T-cell (primary cell): ENCODE results near the gene SLC26A11. TPM values are rescaled to one million over a fixed set of nuclear protein-coding genes. Genes with fewer than 3 reads are reported as not detected.

Source experiments
- ATAC-seq, 4 experiments: fragments of 200-7000 bp in 3 of 4; fragments of 150-1000 bp in 1 of 4; cut with Tn5 transposase; replicated peaks in 1 of 4; 1 replicate in 3 of 4; 2 replicates in 1 of 4; pipeline ENCODE4 v1.10.0; 2021; ENCODE audit warnings: moderate library complexity in 3 of 4, mild to moderate bottlenecking in 2 of 4, moderate number of reproducible peaks in 1 of 4
- CTCF ChIA-PET, 2 donors: fragments of 300-600 bp; sonication (Branson Sonifier 250); formaldehyde crosslinking; loops; one replicate each; lab custom pipeline; 2022; ENCODE audit warnings: antibody characterized with exemption in 2 of 2; lab: Charles Lee
- POLR2A ChIA-PET, 2 donors: fragments of 300-600 bp; sonication (Branson Sonifier 250); formaldehyde crosslinking; loops; one replicate each; lab custom pipeline; 2022; ENCODE audit warnings: antibody characterized with exemption in 2 of 2; lab: Charles Lee
- DNase-seq, 35 experiments: peaks; one replicate each; pipeline versions ENCODE4 v3.0.0 to v3.0.0-alpha.2; 2013 to 2023
- H3K27ac ChIP-seq: one replicate; pipeline ENCODE4 v1.5.1; 2013; ENCODE audit warnings: low read length
- H3K27me3 ChIP-seq, 2 experiments: replicated peaks in 1 of 2; 1 replicate in 1 of 2; 2 replicates in 1 of 2; pipeline versions ENCODE4 v1.6.1 to v1.7.0; 2013; ENCODE audit warnings: low read length in 1 of 2, mixed read lengths in 1 of 2; ENCODE audit not compliant: control insufficient read depth in 2 of 2, insufficient read depth in 2 of 2; ENCODE audit errors: extremely low read depth in 1 of 2
- H3K36me3 ChIP-seq, 2 donors: 1 replicate in 1 of 2; 2 replicates in 1 of 2; pipeline versions ENCODE4 v1.6.1 to v1.7.0; 2013; ENCODE audit warnings: low read length in 1 of 2; ENCODE audit not compliant: control insufficient read depth in 2 of 2, insufficient read depth in 1 of 2; ENCODE audit errors: extremely low read depth in 1 of 2
- H3K4me1 ChIP-seq, 2 experiments: 1 replicate in 1 of 2; 2 replicates in 1 of 2; pipeline versions ENCODE4 v1.6.1 to v1.7.0; 2013; ENCODE audit warnings: low read length in 2 of 2, mixed read lengths in 1 of 2; ENCODE audit not compliant: insufficient read depth in 2 of 2, control insufficient read depth in 1 of 2; ENCODE audit errors: extremely low read depth in 1 of 2
- H3K4me3 ChIP-seq, 2 donors: 1 replicate in 1 of 2; 2 replicates in 1 of 2; pipeline versions ENCODE4 v1.5.1 to v1.7.0; 2013; ENCODE audit warnings: mild to moderate bottlenecking in 2 of 2, low read length in 1 of 2, moderate library complexity in 1 of 2; ENCODE audit not compliant: control insufficient read depth in 1 of 2; ENCODE audit errors: extremely low read depth in 1 of 2
- H3K9me3 ChIP-seq: 2 replicates; pipeline ENCODE4 v1.7.0; 2013
- H3K27ac Mint-ChIP-seq, 2 donors: one replicate each; pipeline ENCODE4 v1.8.0; 2020 to 2021; ENCODE audit warnings: mild to moderate bottlenecking in 2 of 2, mixed read lengths in 2 of 2
- H3K27me3 Mint-ChIP-seq, 2 donors: one replicate each; pipeline ENCODE4 v1.8.0; 2021 to 2022; ENCODE audit warnings: mixed read lengths in 2 of 2
- H3K36me3 Mint-ChIP-seq: one replicate; pipeline ENCODE4 v1.8.0; 2021; ENCODE audit warnings: mixed read lengths
- H3K4me1 Mint-ChIP-seq, 3 donors: one replicate each; pipeline ENCODE4 v1.8.0; 2020 to 2022; ENCODE audit warnings: mixed read lengths in 3 of 3, mild to moderate bottlenecking in 1 of 3
- H3K4me3 Mint-ChIP-seq, 3 donors: one replicate each; pipeline ENCODE4 v1.8.0; 2020 to 2022; ENCODE audit warnings: mild to moderate bottlenecking in 3 of 3, mixed read lengths in 3 of 3, moderate library complexity in 3 of 3
- H3K9me3 Mint-ChIP-seq, 3 donors: one replicate each; pipeline ENCODE4 v1.8.0; 2020 to 2022; ENCODE audit warnings: mixed read lengths in 3 of 3
- WGBS: methylation state at CpG from one replicate; pipeline ENCODE4 v1.1.5; 2013; ENCODE audit warnings: missing lambda C conversion rate; ENCODE audit not compliant: insufficient coverage; 5-methylcytosine and 5-hydroxymethylcytosine counted together
- total RNA-seq, 35 experiments: library from RNA in 6 of 35; stranded (reverse) in 6 of 35; fragments of 120-200 nt in 1 of 35; gene quantifications; one replicate each; pipeline versions ENCODE4 v1.2.1 to v1.2.4 and lab custom pipeline; 2013 to 2026

SLC26A11 gene
- total RNA-seq, 5 donors from 2014 or later (not counting 1 experiment from before 2014, with no cell fraction given) = 45.9 to 123 (median 112) TPM

- Mint-ChIP-seq H3K36me3 (peaks cover 16% of the 10 kb centered on the region), H3K9me3 (no peaks in the 10 kb centered on the region), H3K4me1 (peaks cover 0 to under 1% (median under 1%) of the 10 kb centered on the region in 3 donors), H3K4me3 (no peak overlapping the region), H3K27me3 (no peaks in the 10 kb centered on the region), H3K27ac (no peak overlapping the region)
- CTCF ChIA-PET = no interaction called here
- peaks cover 7 to 21% of the 10 kb centered on the region in 2 donors for H3K36me3 ChIP-seq
- POLR2A ChIA-PET = no interaction called here
- ATAC-seq (no peak), DNase-seq (no peak)
- no peaks in the 10 kb centered on the region for H3K9me3 ChIP-seq
- H3K27ac ChIP-seq = no peak overlapping the region
- no peaks in the 10 kb centered on the region for H3K27me3 ChIP-seq
- H3K4me1 ChIP-seq = no peaks in the 10 kb centered on the region
- no peak overlapping the region for H3K4me3 ChIP-seq
- WGBS = 80% methylated on average over 1 of the region's 8 CpGs
These were observed 26.5 kb downstream of the SLC26A11 start for GRCh38 chr17:80246726-80247125.

GRCh38 chr17:80247561-80247960 is 27.3 kb downstream of the SLC26A11 start:
- no peaks in the 10 kb centered on the region for H3K27me3 ChIP-seq
- peaks cover 7 to 19% of the 10 kb centered on the region in 2 donors for H3K36me3 ChIP-seq
- Mint-ChIP-seq H3K4me1 (peaks cover 0 to 8% (median 6%) of the 10 kb centered on the region in 3 donors), H3K27ac (no peak overlapping the region), H3K4me3 (no peak overlapping the region), H3K36me3 (peaks cover 14% of the 10 kb centered on the region), H3K9me3 (no peaks in the 10 kb centered on the region), H3K27me3 (no peaks in the 10 kb centered on the region)
- no peak for ATAC-seq
- POLR2A ChIA-PET = interaction anchor here in 1 of 2 donors (0.6 kb wide), 1 partner anchor 99 kb away, joined by 4 read pairs; no protein-coding TSS in a partner anchor
- no peak for DNase-seq
- H3K4me3 ChIP-seq = no peak overlapping the region
- H3K9me3 ChIP-seq = no peaks in the 10 kb centered on the region
- WGBS = 96% methylated on average over 13 of the region's 17 CpGs
- H3K27ac ChIP-seq = no peak overlapping the region
- peaks cover 0 to under 1% of the 10 kb centered on the region in 2 experiments for H3K4me1 ChIP-seq
- CTCF ChIA-PET = no interaction called here

- 92% methylated on average over 10 of the region's 23 CpGs for WGBS
- POLR2A ChIA-PET = interaction anchor here in 1 of 2 donors (0.6 kb wide), 1 partner anchor 100 kb away, joined by 4 read pairs; no protein-coding TSS in a partner anchor
- H3K4me3 Mint-ChIP-seq = no peak overlapping the region
These were observed 28.0 kb downstream of the SLC26A11 start for GRCh38 chr17:80248001-80248893.

DNA sequence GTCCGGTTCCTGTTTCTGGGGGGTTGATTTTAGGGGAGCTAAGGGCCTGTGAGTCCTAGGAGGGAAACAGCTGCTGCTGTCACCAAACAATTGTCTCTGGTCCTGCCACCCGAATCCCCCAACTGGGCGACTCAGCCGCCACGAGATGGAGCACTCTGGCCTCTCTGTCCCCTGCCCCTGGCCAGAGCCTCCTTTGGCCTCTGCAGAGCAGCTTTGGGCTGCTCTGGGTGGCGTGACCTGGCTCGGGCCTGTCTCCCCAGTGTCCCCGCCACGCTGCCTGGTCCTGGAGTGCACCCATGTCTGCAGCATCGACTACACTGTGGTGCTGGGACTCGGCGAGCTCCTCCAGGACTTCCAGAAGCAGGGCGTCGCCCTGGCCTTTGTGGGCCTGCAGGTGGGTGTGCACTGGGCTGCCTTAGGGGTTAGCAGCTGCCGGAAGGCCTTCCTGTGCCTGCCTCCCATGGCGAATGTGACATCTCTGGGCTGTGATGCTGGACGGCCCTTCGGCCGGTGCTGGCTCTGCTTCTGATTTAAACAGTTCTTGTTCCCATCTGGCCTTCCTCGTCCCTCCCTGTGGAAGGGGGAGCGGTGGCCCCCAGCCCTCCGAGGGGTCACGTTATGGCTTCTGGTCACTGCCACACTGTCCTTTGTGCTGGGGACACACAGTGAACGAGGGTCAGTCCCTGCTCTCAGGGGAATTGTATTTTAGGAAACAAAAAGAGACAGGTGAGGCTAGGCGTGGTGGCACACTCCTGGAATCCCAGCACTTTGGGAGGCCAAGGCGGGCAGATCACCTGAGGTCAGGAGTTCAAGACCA is 28.9 kb downstream of the SLC26A11 start:
- no peak overlapping the region for H3K27ac ChIP-seq
- peaks cover 8% of the 10 kb centered on the region for H3K36me3 Mint-ChIP-seq
- no peaks in the 10 kb centered on the region for H3K27me3 ChIP-seq
- 91% methylated on average over 25 of the region's 26 CpGs for WGBS
- POLR2A ChIA-PET = no interaction called here
- peaks cover 0 to 22% (median 21%) of the 10 kb centered on the region in 3 donors for H3K4me1 Mint-ChIP-seq
- no peak for DNase-seq
- H3K9me3 Mint-ChIP-seq = no peaks in the 10 kb centered on the region
- H3K4me3 ChIP-seq = no peak overlapping the region
- H3K36me3 ChIP-seq = peaks cover 2 to 16% of the 10 kb centered on the region in 2 donors
- no peaks in the 10 kb centered on the region for H3K9me3 ChIP-seq
- peaks cover 0 to 16% of the 10 kb centered on the region in 2 experiments for H3K4me1 ChIP-seq
- H3K27me3 Mint-ChIP-seq = no peaks in the 10 kb centered on the region
- ATAC-seq = no peak
- CTCF ChIA-PET = no interaction called here
- H3K27ac Mint-ChIP-seq = no peak overlapping the region
- H3K4me3 Mint-ChIP-seq = no peak overlapping the region

More at GRCh38 chr17:80248001-80248893, 28.0 kb downstream of the SLC26A11 start:
- H3K4me1 ChIP-seq = peaks cover 0 to 7% of the 10 kb centered on the region in 2 experiments
- Mint-ChIP-seq H3K4me1 (peaks cover 0 to 15% (median 13%) of the 10 kb centered on the region in 3 donors), H3K36me3 (peaks cover 8% of the 10 kb centered on the region), H3K27me3 (no peaks in the 10 kb centered on the region), H3K9me3 (no peaks in the 10 kb centered on the region), H3K27ac (no peak overlapping the region)
- no peaks in the 10 kb centered on the region for H3K9me3 ChIP-seq
- peaks cover 7 to 19% of the 10 kb centered on the region in 2 donors for H3K36me3 ChIP-seq
- no peak overlapping the region for H3K27ac ChIP-seq
- CTCF ChIA-PET = no interaction called here
- ATAC-seq (no peak), DNase-seq (no peak)
- H3K4me3 ChIP-seq = no peak overlapping the region
- no peaks in the 10 kb centered on the region for H3K27me3 ChIP-seq

GRCh38 chr17:80251966-80252365 is 31.7 kb downstream of the SLC26A11 start:
- DNase-seq (no peak), ATAC-seq (no peak)
- POLR2A ChIA-PET = no interaction called here
- CTCF ChIA-PET = interaction anchor here (0.6 to 2.1 kb wide), 2 partner anchors 12 to 56 kb away, joined by 3 to 7 read pairs; no protein-coding TSS in a partner anchor
- Mint-ChIP-seq H3K4me3 (no peak overlapping the region), H3K9me3 (no peaks in the 10 kb centered on the region), H3K4me1 (peaks cover 8 to 41% (median 36%) of the 10 kb centered on the region in 3 donors), H3K27me3 (no peaks in the 10 kb centered on the region), H3K36me3 (no peaks in the 10 kb centered on the region), H3K27ac (peak overlapping the region; percentile 69 to 79)
- WGBS = 91% methylated on average over 9 of the region's 11 CpGs
- H3K27ac ChIP-seq = no peak overlapping the region
- H3K27me3 ChIP-seq = no peaks in the 10 kb centered on the region
- no peaks in the 10 kb centered on the region for H3K9me3 ChIP-seq
- peaks cover 0 to 33% of the 10 kb centered on the region in 2 experiments for H3K4me1 ChIP-seq
- H3K4me3 ChIP-seq = no peak overlapping the region
- peaks cover 2 to 3% of the 10 kb centered on the region in 2 donors for H3K36me3 ChIP-seq

- Histone ChIP-seq H3K36me3 (peaks cover 0 to 3% of the 10 kb centered on the region in 2 donors), H3K27ac (no peak overlapping the region), H3K4me1 (peaks cover 0 to 33% of the 10 kb centered on the region in 2 experiments), H3K4me3 (no peak overlapping the region), H3K27me3 (no peaks in the 10 kb centered on the region), H3K9me3 (no peaks in the 10 kb centered on the region)
- ChIA-PET CTCF (interaction anchor here (0.6 to 2.1 kb wide), 4 partner anchors 13 to 151 kb away, joined by 3 to 7 read pairs (median 4); partner anchors contain the start of gene GAA (in 1 of the 2)), POLR2A (no interaction called here)
- H3K36me3 Mint-ChIP-seq = no peaks in the 10 kb centered on the region
- ATAC-seq = peak; percentile 88 to 98 (median 90)
- peaks cover 8 to 47% (median 37%) of the 10 kb centered on the region in 3 donors for H3K4me1 Mint-ChIP-seq
- 64% methylated on average over 6 of the region's 13 CpGs for WGBS
- H3K9me3 Mint-ChIP-seq = no peaks in the 10 kb centered on the region
- H3K4me3 Mint-ChIP-seq = no peak overlapping the region
- H3K27ac Mint-ChIP-seq = peak overlapping the region; percentile 52 to 79
- peak; percentile 72 to 95 (median 83) for DNase-seq
- H3K27me3 Mint-ChIP-seq = no peaks in the 10 kb centered on the region
These were observed 32.6 kb downstream of the SLC26A11 start for GRCh38 chr17:80252871-80253270.
